ENCODE data around the gene SLAMF1.

DNA sequence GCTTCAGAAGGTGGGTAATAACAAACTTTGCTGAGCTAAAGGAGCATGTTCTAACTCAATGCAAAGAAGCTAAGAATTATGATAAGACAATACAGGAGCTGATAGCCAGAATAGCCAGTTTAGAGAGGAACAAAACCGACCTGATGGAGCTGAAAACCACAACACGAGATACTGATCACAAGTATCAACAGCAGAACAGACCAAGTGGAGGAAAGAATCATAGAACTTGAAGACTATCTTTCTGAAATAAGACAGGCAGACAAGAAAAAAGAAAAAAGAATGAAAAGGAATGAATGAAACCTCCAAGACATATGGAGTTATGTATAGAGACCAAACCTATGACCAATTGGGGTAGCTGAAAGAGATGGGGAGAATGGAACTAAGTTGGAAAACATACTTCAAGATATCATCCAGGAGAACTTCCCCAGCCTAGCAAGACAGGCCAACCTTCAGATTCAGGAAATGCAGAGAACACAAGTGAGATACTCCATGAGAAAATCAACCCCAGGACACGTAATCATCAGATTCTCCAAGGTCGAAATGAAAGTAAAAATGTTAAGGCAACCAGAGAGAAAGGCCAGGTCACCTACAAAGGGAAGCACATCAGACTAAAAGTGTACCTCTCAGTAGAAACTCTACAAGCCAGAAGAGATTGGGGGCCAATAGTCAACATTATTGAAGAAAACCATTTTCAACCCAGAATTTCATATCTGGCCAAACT, 88.0 kb downstream of the SLAMF1 start:
- TF ChIP-seq CTCF (IDR thresholded peaks at IDR 0.05; ENCODE audit: insufficient read depth, low read length, poor library complexity, severe bottlenecking) (no peak), EZH2phosphoT487 (conservative IDR thresholded peaks at IDR 0.05; ENCODE audit: low read length) (no peak)
